T-helper 1 cell (primary cell): ENCODE results near the gene SH2D3A.
A peak's percentile ranks its signal among the peaks of the same experiment; 100 is the strongest.

Experiments used
- DNase-seq, 5 donors: peaks; one replicate each; pipeline ENCODE4 v3.0.0-alpha.2; 2012 to 2020

The SH2D3A gene

DNA sequence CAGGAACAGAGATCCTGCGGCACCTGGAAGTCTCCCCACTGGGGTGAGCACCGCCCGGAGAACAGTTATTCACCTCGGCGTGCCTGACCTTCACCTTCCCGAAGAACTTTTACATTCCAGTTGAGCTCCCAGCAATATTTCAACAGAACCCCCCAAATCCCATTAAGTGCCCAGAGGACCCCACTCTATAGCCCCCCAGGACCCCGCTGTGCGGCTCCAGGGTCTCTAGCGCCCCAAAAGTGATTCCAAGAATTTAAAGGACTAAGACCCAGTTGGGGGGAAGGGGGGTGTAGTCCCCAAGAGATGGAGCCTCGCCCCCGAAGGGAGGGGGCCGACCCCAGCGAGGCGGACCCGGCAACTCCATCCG is 30.3 kb downstream of the SH2D3A start:
- DNase-seq = no peak

DNA sequence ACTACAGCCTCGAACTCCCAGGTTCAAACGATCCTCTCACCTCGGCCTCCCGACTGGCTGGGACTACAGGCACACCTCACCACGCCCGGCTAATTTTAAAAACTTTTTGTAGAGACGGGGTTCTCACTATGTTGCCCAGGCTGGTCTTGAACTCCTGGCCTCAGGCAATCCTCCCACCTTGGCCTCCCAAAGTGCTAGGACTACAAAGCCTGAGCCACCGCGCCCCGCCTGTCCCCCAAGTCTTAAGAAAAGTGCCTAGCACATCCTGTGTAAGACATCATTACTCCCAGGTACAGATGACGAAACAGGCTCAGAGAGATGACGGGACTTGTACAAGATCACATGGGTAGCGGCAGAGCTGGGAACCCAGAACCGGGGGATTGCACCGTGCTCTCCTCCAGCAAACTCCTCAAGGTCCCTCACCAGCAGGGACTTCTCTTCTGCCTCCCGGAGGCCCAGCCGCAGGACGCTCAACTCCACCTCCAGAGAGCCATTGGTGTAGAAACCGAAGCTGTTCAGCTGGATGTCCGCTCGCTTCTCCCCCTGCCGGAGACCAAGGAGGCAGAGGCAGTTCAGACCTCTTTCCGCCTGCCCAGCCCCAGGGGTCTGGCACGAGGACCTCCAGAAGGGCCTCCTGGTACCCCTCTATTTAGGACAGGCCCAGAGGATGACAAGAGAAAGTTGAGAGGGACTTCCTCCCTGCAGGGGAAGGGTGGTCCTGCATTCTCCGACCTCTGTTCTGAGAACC is 30.9 kb downstream of the SH2D3A start:
- peak; percentile 35 to 88 (median 53) for DNase-seq

DNA sequence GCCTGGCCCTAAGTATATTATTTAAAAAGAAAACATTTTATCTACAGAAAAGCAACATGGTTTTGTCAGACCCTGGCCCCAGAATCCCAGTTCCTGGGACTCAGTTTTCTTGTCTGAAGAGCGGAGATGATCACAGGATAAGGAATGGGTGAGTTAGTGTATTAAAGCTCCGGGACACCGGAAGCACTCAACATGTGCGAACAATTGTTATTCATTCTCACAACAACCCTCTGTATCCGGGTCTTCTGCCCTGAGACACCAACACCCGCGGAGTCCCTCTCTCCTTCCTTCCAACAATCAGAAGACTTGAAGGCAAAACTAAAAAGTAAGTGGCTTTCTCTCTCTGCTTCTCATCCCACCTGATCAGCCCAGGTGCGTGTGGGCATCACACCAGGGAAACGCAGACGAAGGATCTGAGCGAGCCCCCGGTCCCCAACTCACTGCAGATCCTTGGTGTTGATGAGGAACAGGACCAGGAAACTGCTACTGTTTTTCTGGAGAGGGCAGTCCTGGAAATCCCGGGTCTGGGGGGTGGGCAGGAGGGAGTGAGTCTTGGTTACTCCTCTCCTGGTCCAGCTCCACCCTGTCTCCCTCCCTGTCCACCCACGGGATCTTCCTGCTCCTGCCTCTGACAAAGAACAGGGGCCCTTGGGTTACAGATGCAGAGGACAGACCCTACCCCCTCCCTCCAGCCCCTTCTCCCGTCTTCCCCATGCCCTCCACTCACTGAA is 31.9 kb downstream of the SH2D3A start:
- DNase-seq = no peak

GRCh38 chr19:6734096-6734696 is 33.0 kb downstream of the SH2D3A start:
- no peak for DNase-seq

DNA sequence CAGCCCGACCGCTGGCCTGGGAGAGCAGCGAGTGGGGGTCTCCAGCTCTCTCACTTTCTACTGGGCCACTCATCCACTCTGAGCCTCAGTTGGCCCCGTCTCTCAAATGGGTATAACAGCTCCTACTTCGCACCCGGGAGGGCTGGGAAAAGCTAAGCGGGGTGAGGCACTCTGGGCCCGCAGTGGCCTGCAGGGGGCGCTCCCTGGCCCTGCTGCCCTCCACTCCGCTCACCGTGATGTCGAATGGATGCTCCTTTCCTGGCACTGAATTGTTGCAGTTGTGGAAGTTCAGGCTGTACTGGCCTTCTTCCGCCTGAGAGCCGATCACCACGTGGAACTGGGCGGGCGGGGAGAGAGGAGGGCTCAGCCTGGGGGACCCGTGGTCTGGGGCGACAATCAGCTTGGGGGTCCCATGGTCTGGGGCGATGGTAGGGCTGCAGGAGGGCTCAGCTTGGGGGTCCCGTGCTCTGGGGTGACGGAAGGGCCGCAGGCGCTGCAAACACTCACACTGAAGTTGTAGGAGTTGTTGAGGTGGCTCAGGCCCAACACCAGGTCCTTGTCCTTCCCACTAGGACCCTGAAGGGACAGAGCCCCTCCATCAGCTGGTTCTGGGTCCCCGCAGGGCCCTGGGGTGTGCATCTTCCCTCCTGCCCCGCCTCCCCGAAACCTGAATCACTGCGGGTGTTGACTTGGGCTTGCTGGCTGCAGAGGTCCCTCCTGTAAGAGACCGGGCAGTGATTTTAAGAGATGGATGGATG is 33.7 kb downstream of the SH2D3A start:
- no peak for DNase-seq

GRCh38 chr19:6732803-6733337 is 34.4 kb downstream of the SH2D3A start:
- no peak for DNase-seq

DNA sequence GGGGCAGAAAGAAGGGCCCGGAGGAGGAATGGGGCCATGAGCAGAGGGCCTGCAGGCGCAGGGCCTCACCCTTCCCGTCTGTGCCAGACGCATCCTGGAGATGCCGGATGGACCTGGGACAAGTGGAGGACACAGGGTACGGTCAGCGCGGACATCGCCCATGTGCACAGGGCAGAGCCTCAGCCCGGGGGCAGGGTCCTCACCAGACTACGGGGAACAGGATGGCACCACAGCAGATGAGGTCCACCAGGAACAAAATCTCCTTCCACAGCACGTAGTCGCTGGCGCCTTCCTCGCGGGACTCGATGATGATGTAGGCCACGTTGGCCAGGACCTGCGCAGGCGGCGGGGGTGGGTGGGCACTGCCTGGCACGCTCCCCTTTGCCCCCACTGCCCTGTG is 35.4 kb downstream of the SH2D3A start:
- DNase-seq = no peak

- no peak for DNase-seq
Measured at GRCh38 chr19:6730941-6731670, 36.1 kb downstream of the SH2D3A start.

DNA sequence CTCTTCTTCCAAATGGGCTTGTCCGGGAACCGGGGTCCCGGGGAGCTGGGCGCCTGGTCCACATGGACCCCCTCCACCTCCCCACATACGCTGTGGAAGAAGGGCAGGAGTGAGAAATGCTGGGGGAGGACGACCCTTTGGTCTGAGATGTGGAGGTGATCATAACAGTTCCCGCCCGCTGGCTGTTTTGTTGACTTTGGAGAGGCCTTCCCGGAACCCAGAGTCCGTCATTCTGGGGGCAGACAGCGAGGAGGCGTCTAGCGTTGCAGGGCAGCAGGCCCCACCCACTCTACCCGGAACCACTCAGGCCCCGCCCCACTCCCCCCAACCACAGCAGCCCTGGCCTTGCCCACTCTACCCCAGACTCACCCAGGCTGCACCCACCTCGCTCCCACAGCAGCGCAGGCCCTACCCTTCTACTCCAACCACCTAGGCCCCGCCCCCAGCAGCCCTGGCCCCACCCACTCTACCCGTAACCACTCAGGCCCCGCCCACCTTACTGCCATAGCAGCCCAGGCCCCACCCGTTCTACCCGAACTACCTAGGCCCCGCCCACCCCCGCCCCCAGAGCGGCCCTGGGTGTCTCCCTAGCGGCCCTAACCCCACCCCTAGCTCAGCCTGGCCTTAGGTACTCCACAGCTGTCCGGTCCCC is 37.0 kb downstream of the SH2D3A start:
- no peak for DNase-seq

DNA sequence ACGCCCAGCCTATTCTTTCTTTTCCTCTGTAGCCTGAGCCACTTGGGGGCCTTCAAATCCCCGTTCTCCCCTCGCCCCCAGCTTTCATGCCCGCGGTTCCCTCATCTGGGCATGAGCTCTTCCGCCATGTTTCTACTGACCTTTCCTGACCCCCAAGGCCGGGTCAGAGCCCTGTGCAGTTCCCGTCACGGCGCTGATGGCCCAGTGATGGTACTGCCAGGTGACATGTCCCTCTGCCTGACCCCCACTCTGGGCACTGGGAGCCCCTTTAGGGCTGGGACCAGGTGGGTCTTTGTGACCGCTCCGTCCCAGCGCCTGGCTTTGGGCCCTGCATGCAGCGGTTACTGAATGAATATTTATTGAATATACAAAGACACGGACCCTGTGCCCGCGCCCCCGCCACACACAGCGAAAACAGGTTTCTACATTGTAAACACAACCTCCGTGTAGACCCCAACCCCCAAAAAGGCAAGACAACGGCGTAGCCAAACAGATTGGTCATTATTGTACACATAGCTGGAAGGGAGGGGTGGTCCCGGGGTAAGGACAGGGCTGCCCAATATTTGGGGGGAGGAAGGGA is 37.6 kb downstream of the SH2D3A start:
- DNase-seq = no peak

GRCh38 chr19:6728346-6728745 is 38.9 kb downstream of the SH2D3A start:
- DNase-seq = no peak

DNA sequence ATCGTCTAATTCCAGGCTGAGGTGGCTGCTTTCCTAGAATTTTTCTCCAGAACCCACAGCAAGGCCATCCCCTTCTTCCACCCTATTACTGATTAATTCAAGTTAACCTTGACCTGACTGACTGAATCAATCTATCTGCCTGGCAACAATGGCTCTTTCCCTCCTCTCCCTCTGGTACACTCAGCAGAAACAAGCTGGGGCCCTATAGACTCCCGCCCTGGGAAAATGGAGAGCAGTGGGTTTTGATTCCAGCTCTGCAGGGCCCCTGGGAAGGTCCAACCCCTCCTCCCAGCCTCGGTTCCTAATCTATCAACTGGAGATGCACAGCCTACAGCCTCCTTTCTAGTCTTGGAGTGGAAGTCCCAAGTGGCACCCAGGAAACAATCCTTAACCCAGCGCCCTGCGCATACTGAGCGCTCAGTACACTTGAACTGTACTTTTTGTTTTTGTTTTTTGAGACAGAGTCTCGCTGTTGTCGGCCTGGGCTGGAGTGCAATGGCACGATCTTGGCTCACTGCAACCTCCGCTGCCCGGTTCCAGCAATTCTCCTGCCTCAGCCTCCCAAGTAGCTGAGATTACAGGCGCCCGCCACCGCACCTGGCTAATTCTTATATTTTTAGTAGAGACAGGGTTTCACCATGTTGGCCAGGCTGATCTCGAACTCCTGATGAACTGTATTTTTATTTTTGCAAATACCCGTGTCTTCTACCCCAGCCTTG is 41.6 kb downstream of the SH2D3A start:
- no peak for DNase-seq

DNA sequence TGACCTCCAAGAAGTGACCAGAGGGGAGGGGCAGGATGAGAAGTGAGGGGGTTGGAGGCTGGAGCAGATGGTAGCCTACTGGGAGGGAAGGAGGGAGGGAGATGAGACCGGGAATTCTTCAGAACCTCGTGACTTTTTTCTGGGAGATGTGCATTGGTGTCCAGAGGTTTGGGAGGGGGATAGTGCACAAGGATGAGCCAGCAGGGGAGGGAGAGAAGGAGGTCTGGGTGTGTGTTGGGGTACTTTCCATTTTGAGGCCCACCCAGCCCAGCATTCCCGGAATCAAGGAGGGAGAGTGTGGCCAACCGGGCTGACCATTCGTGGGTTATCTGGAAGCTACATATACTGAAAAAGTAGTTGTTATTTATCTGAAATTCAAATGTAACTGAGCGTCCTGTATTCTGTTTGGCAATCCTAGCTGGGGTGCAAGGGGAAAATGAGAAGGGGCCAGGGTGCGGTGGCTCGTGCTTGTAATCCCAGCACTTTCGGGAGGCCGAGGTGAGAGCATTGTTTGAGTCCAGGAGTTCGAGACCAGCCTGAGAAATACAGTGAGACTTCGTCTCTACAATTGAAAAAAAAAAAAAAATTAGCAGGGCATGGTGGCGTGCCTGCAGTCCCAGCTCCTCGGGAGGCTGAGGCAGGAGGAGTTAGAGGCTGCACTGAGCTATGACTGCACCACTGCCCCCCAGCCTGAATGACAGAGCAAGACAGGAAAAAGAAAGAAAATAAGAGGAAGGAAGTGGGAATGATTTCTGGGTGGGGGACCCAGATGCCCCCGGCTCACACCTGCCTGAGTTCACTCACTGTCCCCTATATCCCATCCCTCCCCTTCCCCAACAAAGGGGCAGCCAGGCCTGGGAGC is 42.4 kb downstream of the SH2D3A start:
- no peak for DNase-seq

DNA sequence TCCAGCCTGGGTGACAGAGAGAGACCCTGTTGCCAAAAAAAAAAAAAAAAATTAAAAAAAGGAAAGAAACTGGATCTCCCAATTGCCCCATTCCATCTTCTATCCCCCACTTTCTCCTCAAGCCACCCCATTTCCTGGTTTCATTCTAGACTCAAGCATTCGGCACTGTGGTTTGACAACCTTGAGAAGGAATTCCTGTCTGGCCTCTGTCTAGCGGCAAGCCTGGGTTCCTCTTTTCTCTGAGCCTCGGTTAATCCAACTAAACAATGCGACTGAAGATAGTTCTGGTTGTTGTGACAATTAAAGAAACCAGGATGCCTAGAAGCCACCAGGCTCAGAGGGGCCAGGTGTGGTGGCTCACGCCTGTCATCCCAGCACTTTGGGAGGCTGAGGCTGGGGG is 43.5 kb downstream of the SH2D3A start:
- no peak for DNase-seq

DNA sequence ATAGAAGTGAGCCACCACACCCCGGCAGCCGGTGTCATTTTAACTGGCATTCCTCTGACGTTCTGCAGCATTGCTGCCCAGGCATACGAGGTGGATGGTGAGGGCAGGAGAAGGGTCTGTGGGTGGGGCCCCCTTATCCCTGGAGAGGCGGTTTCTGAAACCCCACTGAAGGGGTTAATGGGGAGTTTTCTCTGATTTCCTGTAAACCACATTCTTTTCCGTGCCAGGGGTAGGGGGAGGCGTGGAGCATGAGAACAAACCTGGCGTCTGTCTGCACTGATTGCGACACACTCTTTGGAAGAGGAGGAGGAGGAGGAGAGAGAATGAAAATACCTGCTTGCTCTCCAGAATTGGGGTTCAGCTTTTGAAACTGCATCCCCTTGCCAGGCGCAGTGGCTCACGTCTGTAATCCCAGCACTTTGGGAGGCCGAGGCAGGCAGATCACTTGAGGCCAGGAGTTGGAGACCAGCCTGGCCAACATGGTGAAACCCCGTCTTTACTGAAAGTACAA is 44.1 kb downstream of the SH2D3A start:
- DNase-seq = no peak

DNA sequence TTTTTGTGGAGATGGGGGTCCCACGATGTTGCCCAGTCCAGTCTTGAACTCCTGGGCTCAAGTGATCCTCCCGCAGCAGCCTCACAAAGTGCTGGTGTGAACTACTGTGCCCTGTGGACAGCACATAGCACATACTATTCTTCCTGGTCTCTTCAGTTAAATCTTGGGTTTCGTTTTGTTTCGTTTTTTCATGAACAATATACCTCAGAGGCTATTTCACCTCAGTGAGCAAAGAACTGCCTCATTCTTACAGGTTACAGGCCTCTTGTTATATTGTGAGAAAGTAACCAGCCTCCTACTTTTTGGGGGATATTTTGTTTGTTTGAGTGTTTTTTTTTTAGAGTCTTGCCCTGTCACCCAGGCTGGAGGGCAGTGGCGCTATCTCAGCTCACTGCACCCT is 45.5 kb downstream of the SH2D3A start:
- no peak for DNase-seq

DNA sequence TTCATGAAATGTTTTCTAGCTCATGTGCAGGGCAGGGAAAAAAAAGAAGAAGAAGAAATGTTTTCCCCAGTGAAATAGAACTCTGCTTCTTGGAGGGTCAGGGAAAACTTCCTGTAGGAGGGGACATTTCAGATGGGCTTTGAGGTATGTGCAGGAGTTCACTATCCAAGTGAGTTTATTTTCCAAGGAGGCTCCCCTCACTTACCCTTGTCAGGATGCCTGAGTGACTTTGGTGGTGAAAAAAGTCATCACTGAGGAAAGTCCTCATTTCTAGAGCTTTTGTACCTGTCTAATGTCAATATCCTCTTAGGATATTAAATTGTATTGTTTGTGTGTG is 46.1 kb downstream of the SH2D3A start:
- DNase-seq = no peak

GRCh38 chr19:6720369-6721137 is 46.7 kb downstream of the SH2D3A start, which contains the start of gene C3:
C3 (minus strand) TSS chr19:6720650; CDS start chr19:6720589, 61 bp downstream.
- no peak for DNase-seq

DNA sequence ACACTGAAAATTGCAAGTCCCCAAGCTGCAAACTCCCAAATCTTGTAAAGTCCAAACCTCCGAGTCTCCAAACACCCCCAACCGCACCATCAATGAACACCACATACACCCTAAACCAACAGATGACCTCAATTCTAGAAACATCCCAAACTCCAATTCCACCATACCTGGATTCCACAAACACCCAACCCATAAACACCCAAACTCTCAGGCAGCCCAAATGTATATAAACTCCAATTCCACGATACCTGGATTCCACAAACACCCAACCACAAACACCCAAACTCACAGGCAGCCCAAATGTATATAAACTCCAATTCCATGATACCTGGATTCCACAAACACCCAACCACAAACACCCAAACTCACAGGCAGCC is 47.3 kb downstream of the SH2D3A start:
- DNase-seq = no peak
